HG02571 (cell line): Measurements from ENCODE around the gene SLAMF7.

Experiments
- ATAC-seq: cut with Tn5 transposase; IDR thresholded peaks from one replicate; pipeline ENCODE4 v1.9.1; 2021; ENCODE audit warnings: mild to moderate bottlenecking, moderate library complexity; ENCODE audit not compliant: unreplicated experiment

Gene SLAMF7

GRCh38 chr1:160799641-160800040, 60.6 kb downstream of the SLAMF7 start:
- ATAC-seq = no peak

- no peak for ATAC-seq
Observed at GRCh38 chr1:160800142-160800541, 61.1 kb downstream of the SLAMF7 start.

GRCh38 chr1:160800645-160801408, 61.8 kb downstream of the SLAMF7 start:
- no peak for ATAC-seq

GRCh38 chr1:160801836-160802580, 63.0 kb downstream of the SLAMF7 start:
- ATAC-seq = no peak
